Spleen (tissue), 11 donors: ENCODE data around the gene KCTD5. TPM values are rescaled to one million over a fixed set of nuclear protein-coding genes. Genes with fewer than 3 reads are reported as not detected.
A peak's percentile ranks its signal among the peaks of the same experiment; 100 is the strongest.

Experiments used
- DNase-seq: peaks from one replicate; pipeline ENCODE4 v3.0.0-alpha.2; 2020
- H3K27ac ChIP-seq, 8 donors: fragments of 200-600 bp; sonication (generic) in 7 of 8; 1 replicate in 4 of 8; 2 replicates in 4 of 8; pipeline versions ENCODE4 v1.5.0 to v1.8.0; 2016 to 2021; ENCODE audit warnings: inconsistent platforms in 4 of 8, mild to moderate bottlenecking in 4 of 8, moderate library complexity in 1 of 8
- H3K27me3 ChIP-seq, 7 donors: fragments of 200-600 bp; sonication (generic) in 6 of 7; replicated peaks in 1 of 7; 1 replicate in 4 of 7; 2 replicates in 3 of 7; pipeline versions ENCODE4 v1.5.0 to v1.8.0; 2016 to 2021; ENCODE audit warnings: inconsistent platforms in 3 of 7, mild to moderate bottlenecking in 1 of 7
- H3K36me3 ChIP-seq, 6 donors: fragments of 200-600 bp; sonication (generic) in 5 of 6; 1 replicate in 4 of 6; 2 replicates in 2 of 6; pipeline versions ENCODE4 v1.5.0 to v1.8.0; 2016 to 2021; ENCODE audit warnings: inconsistent platforms in 2 of 6
- H3K4me1 ChIP-seq, 6 donors: fragments of 200-600 bp; sonication (generic) in 5 of 6; 1 replicate in 3 of 6; 2 replicates in 3 of 6; pipeline versions ENCODE4 v1.5.0 to v1.8.0; 2016 to 2021; ENCODE audit warnings: inconsistent platforms in 3 of 6
- H3K4me3 ChIP-seq, 8 donors: fragments of 200-600 bp; sonication (generic) in 7 of 8; 1 replicate in 4 of 8; 2 replicates in 4 of 8; pipeline versions ENCODE4 v1.5.0 to v1.8.0; 2016 to 2021; ENCODE audit warnings: inconsistent platforms in 4 of 8, mild to moderate bottlenecking in 4 of 8, moderate library complexity in 2 of 8
- H3K9me3 ChIP-seq, 8 donors: fragments of 200-600 bp; sonication (generic) in 7 of 8; 1 replicate in 4 of 8; 2 replicates in 4 of 8; pipeline versions ENCODE4 v1.5.0 to v1.8.0; 2016 to 2021; ENCODE audit warnings: inconsistent platforms in 4 of 8
- POLR2A ChIP-seq, 3 donors: fragments of 450-650 bp; IDR thresholded peaks; one replicate each; pipeline ENCODE4 v1.5.1; 2017; ENCODE audit warnings: antibody characterized with exemption in 3 of 3, mild to moderate bottlenecking in 1 of 3
- POLR2AphosphoS5 ChIP-seq, 3 donors: sonication (generic); formaldehyde crosslinking; IDR thresholded peaks; one replicate each; pipeline ENCODE4 v1.5.1; 2017; ENCODE audit warnings: antibody characterized with exemption in 3 of 3
- WGBS, 5 donors: extraction: QIAGEN DNeasy Blood & Tissue Kit in 3 of 5; methylation state at CpG; one replicate each; pipeline versions ENCODE4 v1.1.5 to v1.1.7; 2013 to 2018; 5-methylcytosine and 5-hydroxymethylcytosine counted together
- intact Hi-C: fragments of 100-400 bp; cut with DNase I; formaldehyde crosslinking; loops from one replicate; pipeline ENCODE4 v1.15.0; 2023; ENCODE audit warnings: low total_unique reads
- polyA plus RNA-seq, 3 donors: library from polyadenylated mRNA; stranded (reverse); fragments of 200-250 nt; gene quantifications; one replicate each; pipeline ENCODE4 v1.2.1, GENCODE V29; 2013
- total RNA-seq, 7 donors: library from RNA; depleted of rRNA in 3 of 7; stranded (reverse); fragments of >200 nt in 3 of 7; fragmentation: NEBNext Ultra II Directional in 4 of 7; extraction: Animal tissue kit (Norgen Biotek cat#: 25700) in 4 of 7; gene quantifications; one replicate each; pipeline versions ENCODE4 v1.1.0 to v1.2.1, GENCODE V29; 2016 to 2021
- TF ChIP-seq, protein P1 (sequence below), 11 experiments: fragments of 200-600 bp in 7 of 11; fragments of 450-650 bp in 4 of 11; sonication (generic) in 4 of 11; IDR thresholded peaks in 8 of 11; conservative IDR thresholded peaks in 3 of 11; 1 replicate in 7 of 11; 2 replicates in 4 of 11; pipeline versions ENCODE4 v1.4.0 to v1.8.0; 2016 to 2021; ENCODE audit warnings: antibody characterized with exemption in 11 of 11, inconsistent platforms in 4 of 11, mild to moderate bottlenecking in 1 of 11
- donor health status: healthy with polysubstance abuse.
- donor health status: DM: no; HTN: no; CAD: no; lungs with moderate emphysema.
- donor health status: DM: no; HTN: no; CAD: no.
- donor health status: Bipolar disorder and iron deficiency.
- donor health status: healthy.
- donor health status: DM: no; HTN: no; CAD: no.
- donor health status: DM: yes; HTN: yes; CAD: no.

KCTD5 gene
- total and polyA plus RNA-seq, 10 donors, result 13.1 to 32.1 (median 26.5) TPM

DNA sequence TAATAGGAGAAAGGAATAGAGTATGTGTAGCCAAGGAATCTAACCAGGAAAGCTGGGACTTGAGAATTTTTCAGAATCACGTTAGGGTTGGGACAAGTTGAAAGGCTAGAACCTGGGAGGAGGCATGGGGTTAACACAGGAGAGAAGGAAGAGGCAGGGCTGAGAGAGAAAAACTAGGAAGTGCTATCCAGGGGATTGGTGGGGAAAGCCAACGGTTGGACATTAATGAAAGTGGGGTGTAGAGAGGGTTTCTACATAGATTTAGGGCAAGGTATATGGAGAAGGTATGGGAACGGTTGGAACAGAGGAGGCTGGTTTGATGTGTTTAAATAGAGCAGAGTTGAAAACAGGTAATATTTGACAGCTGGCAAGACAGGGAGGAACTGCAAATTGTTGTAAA lies 72.8 kb downstream of the KCTD5 start:
- intact Hi-C loops, result no loop called here
- TF ChIP-seq POLR2AphosphoS5 (IDR thresholded peaks at IDR 0.05) (no peak), POLR2A (IDR thresholded peaks at IDR 0.05) (no peak)
- TF ChIP-seq, protein P1, sequence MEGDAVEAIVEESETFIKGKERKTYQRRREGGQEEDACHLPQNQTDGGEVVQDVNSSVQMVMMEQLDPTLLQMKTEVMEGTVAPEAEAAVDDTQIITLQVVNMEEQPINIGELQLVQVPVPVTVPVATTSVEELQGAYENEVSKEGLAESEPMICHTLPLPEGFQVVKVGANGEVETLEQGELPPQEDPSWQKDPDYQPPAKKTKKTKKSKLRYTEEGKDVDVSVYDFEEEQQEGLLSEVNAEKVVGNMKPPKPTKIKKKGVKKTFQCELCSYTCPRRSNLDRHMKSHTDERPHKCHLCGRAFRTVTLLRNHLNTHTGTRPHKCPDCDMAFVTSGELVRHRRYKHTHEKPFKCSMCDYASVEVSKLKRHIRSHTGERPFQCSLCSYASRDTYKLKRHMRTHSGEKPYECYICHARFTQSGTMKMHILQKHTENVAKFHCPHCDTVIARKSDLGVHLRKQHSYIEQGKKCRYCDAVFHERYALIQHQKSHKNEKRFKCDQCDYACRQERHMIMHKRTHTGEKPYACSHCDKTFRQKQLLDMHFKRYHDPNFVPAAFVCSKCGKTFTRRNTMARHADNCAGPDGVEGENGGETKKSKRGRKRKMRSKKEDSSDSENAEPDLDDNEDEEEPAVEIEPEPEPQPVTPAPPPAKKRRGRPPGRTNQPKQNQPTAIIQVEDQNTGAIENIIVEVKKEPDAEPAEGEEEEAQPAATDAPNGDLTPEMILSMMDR (IDR thresholded peaks at IDR 0.05 in 8 of 11, conservative IDR thresholded peaks at IDR 0.05 in 3 of 11), result no peak
- Histone ChIP-seq H3K27ac (peak overlapping the region in 2 of 8 donors; percentile 5 to 30), H3K27me3 (no peaks in the 10 kb centered on the region), H3K36me3 (peaks cover 3 to 42% (median 34%) of the 10 kb centered on the region in 6 donors), H3K4me3 (peak overlapping the region in 6 of 8 donors; percentile 63 to 97 (median 86)), H3K4me1 (peaks cover 32 to 82% (median 63%) of the 10 kb centered on the region in 6 donors), H3K9me3 (no peaks in the 10 kb centered on the region)
- 21 to 44% (median 26%) methylated on average over 3 of the region's 3 CpGs for WGBS, 5 donors
- DNase-seq, result no peak

DNA sequence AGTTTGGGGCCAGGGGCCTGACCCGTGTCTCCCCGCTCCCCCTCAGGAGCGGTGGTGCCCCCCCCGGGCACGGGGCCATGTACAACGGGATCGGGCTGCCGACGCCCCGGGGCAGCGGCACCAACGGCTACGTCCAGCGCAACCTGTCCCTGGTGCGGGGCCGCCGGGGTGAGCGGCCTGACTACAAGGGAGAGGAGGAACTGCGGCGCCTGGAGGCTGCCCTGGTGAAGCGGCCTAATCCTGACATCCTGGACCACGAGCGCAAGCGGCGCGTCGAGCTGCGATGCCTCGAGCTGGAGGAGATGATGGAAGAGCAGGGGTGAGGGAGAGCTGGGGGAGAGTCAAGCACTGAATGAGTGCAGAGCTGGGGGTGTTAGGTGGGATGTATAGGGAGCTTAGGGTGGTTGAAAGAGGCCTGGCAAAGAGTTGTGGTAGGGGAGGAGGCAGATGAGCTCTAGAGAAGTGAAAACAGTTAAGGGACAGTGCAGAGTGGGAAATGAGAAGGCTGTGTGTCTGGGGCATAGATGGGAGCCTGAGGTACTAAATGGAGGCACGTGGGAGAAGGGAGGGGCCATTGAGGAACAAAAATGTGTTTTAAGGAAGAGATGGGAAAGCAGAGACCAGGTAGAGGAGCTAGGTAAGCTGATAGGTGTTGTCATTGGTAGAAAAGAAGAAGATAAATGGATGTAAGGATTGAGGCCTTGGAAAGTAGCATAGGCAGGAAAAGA lies 74.1 kb downstream of the KCTD5 start:
- H3K36me3 ChIP-seq, result peaks cover 3 to 55% (median 47%) of the 10 kb centered on the region in 6 donors
- DNase-seq, result peak; percentile 74
- TF ChIP-seq POLR2AphosphoS5 (IDR thresholded peaks at IDR 0.05) (peak in 2 of 3 donors; percentile 31 to 64), POLR2A (IDR thresholded peaks at IDR 0.05) (no peak)
- TF ChIP-seq, protein P1 (IDR thresholded peaks at IDR 0.05 in 8 of 11, conservative IDR thresholded peaks at IDR 0.05 in 3 of 11), result no peak
- intact Hi-C loops, result no loop called here
- H3K4me1 ChIP-seq, result peaks cover 32 to 82% (median 58%) of the 10 kb centered on the region in 6 donors
- H3K9me3 ChIP-seq, result no peaks in the 10 kb centered on the region
- 86 to 95% (median 90%) methylated on average over 24 to 30 of the region's 30 CpGs for WGBS, 5 donors
- H3K27me3 ChIP-seq, result no peaks in the 10 kb centered on the region
- H3K27ac ChIP-seq, result peak overlapping the region in 2 of 8 donors; percentile 4 to 30
- peak overlapping the region in 1 of 8 donors; percentile 97 for H3K4me3 ChIP-seq

DNA sequence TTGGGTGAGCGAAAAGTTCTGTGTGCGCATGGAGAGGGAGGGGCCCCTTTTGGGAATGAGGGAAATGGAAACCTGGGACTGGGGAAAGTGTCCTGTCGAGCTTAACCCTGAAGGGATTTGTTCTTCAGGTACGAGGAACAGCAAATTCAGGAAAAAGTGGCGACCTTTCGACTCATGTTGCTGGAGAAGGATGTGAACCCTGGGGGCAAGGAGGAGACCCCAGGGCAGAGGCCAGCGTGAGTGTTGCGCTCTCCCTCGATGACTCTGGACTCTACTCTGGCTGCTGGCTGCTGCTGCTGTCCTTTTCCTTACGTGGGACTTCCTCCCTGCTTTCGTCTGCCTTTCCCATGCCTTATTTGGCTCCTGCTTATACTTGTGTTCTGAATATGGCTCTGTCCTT lies 75.0 kb downstream of the KCTD5 start:
- peak; percentile 27 for DNase-seq
- no peak overlapping the region for H3K27ac ChIP-seq
- TF ChIP-seq POLR2A (IDR thresholded peaks at IDR 0.05) (no peak), POLR2AphosphoS5 (IDR thresholded peaks at IDR 0.05) (peak in 1 of 3 donors; percentile 13)
- H3K9me3 ChIP-seq, result no peaks in the 10 kb centered on the region
- H3K36me3 ChIP-seq, result peaks cover 7 to 64% (median 56%) of the 10 kb centered on the region in 6 donors
- no peaks in the 10 kb centered on the region for H3K27me3 ChIP-seq
- 77 to 85% (median 81%) methylated on average over 11 of the region's 11 CpGs for WGBS, 5 donors
- H3K4me1 ChIP-seq, result peaks cover 29 to 76% (median 52%) of the 10 kb centered on the region in 6 donors
- intact Hi-C loops, result no loop called here
- H3K4me3 ChIP-seq, result no peak overlapping the region

Other genes starting within 250 kb of the KCTD5 start
- 1 to 10 TPM in 5 of 7 donors, under 1 TPM in 2; 0.73 to 2.7 (median 1.4) TPM for gene TEDC2, start 222.4 kb upstream of the KCTD5 start, total RNA-seq
- 1 to 10 TPM; 1.8 to 2.7 (median 2.5) TPM for gene TEDC2, start 222.4 kb upstream of the KCTD5 start, polyA plus RNA-seq
- under 1 TPM in 3 of 7 donors, not detected in 4; 0.13 to 0.28 (median 0.23) TPM for gene NTN3, start 211.2 kb upstream of the KCTD5 start, total RNA-seq
- gene NTN3, start 211.2 kb upstream of the KCTD5 start, polyA plus RNA-seq, result under 1 TPM in 2 of 3 donors, not detected in 1; 0.03 to 0.06 TPM
- 10 to 100 TPM in 6 of 7 donors, 1 to 10 TPM in 1; 9.7 to 15.3 (median 12.8) TPM for gene TBC1D24, start 207.4 kb upstream of the KCTD5 start, total RNA-seq
- 1 to 10 TPM; 2.2 to 5.1 (median 2.2) TPM for gene TBC1D24, start 207.4 kb upstream of the KCTD5 start, polyA plus RNA-seq
- gene ATP6V0C, start 168.6 kb upstream of the KCTD5 start, total RNA-seq, result 100 to 1,000 TPM in 4 of 7 donors, 10 to 100 TPM in 3; 82.3 to 199 (median 156) TPM
- gene ATP6V0C, start 168.6 kb upstream of the KCTD5 start, polyA plus RNA-seq, result 100 to 1,000 TPM in 1 of 3 donors, 10 to 100 TPM in 2; 64.5 to 125 (median 99.7) TPM
- 10 to 100 TPM; 59.9 to 94.0 (median 70.9) TPM for gene AMDHD2, start 162.2 kb upstream of the KCTD5 start, total RNA-seq
- 10 to 100 TPM; 37.8 to 72.0 (median 38.5) TPM for gene AMDHD2, start 162.2 kb upstream of the KCTD5 start, polyA plus RNA-seq
- under 1 TPM in 2 of 7 donors, not detected in 5; 0.37 to 0.97 TPM for gene CEMP1, start 151.1 kb upstream of the KCTD5 start, total RNA-seq
- gene CEMP1, start 151.1 kb upstream of the KCTD5 start, polyA plus RNA-seq, result 1 to 10 TPM in 1 of 3 donors, under 1 TPM in 2; 0.70 to 1.5 (median 0.74) TPM
- 10 to 100 TPM; 39.5 to 74.5 (median 56.8) TPM for gene PDPK1, start 144.5 kb upstream of the KCTD5 start, total RNA-seq
- 10 to 100 TPM in 1 of 3 donors, 1 to 10 TPM in 2; 6.2 to 15.5 (median 6.2) TPM for gene PDPK1, start 144.5 kb upstream of the KCTD5 start, polyA plus RNA-seq
- 1 to 10 TPM in 6 of 7 donors, under 1 TPM in 1; 0.84 to 2.1 (median 1.2) TPM for gene PRSS27, start 37.7 kb downstream of the KCTD5 start, total RNA-seq
- 1 to 10 TPM; 1.2 to 1.5 (median 1.2) TPM for gene PRSS27, start 37.7 kb downstream of the KCTD5 start, polyA plus RNA-seq
- gene SRRM2, start 70.1 kb downstream of the KCTD5 start, total RNA-seq, result 100 to 1,000 TPM; 590 to 922 (median 875) TPM
- gene SRRM2, start 70.1 kb downstream of the KCTD5 start, polyA plus RNA-seq, result 1,000 to 10,000 TPM in 1 of 3 donors, 100 to 1,000 TPM in 2; 239 to 1,169 (median 672) TPM
- 100 to 1,000 TPM; 128 to 467 (median 134) TPM for gene ELOB, start 94.8 kb downstream of the KCTD5 start, total RNA-seq
- 100 to 1,000 TPM; 233 to 378 (median 247) TPM for gene ELOB, start 94.8 kb downstream of the KCTD5 start, polyA plus RNA-seq
- under 1 TPM in 2 of 7 donors, not detected in 5; 0.32 to 0.67 TPM for gene PRSS33, start 105.0 kb downstream of the KCTD5 start, total RNA-seq
- gene PRSS33, start 105.0 kb downstream of the KCTD5 start, polyA plus RNA-seq, result under 1 TPM in 1 of 3 donors, not detected in 2; 0.03 TPM
- gene PRSS41, start 115.9 kb downstream of the KCTD5 start, total RNA-seq, result not detected
- not detected for gene PRSS41, start 115.9 kb downstream of the KCTD5 start, polyA plus RNA-seq
- 1 to 10 TPM in 6 of 7 donors, under 1 TPM in 1; 0.81 to 4.9 (median 1.5) TPM for gene PRSS21, start 134.7 kb downstream of the KCTD5 start, total RNA-seq
- gene PRSS21, start 134.7 kb downstream of the KCTD5 start, polyA plus RNA-seq, result 1 to 10 TPM in 2 of 3 donors, under 1 TPM in 1; 0.49 to 3.4 (median 1.8) TPM
- 1 to 10 TPM in 5 of 7 donors, under 1 TPM in 1, not detected in 1; 0.79 to 3.8 (median 1.5) TPM for gene ZG16B, start 147.8 kb downstream of the KCTD5 start, total RNA-seq
- gene ZG16B, start 147.8 kb downstream of the KCTD5 start, polyA plus RNA-seq, result 1 to 10 TPM in 2 of 3 donors, under 1 TPM in 1; 0.73 to 1.6 (median 1.5) TPM
- gene PRSS22, start 175.6 kb downstream of the KCTD5 start, total RNA-seq, result under 1 TPM in 1 of 7 donors, not detected in 6; 0.60 TPM
- gene PRSS22, start 175.6 kb downstream of the KCTD5 start, polyA plus RNA-seq, result under 1 TPM in 2 of 3 donors, not detected in 1; 0.19 to 0.33 TPM
- gene FLYWCH2, start 200.7 kb downstream of the KCTD5 start, total RNA-seq, result 10 to 100 TPM; 27.5 to 98.6 (median 48.4) TPM
- 10 to 100 TPM; 31.6 to 62.6 (median 49.5) TPM for gene FLYWCH2, start 200.7 kb downstream of the KCTD5 start, polyA plus RNA-seq
- gene FLYWCH1, start 229.4 kb downstream of the KCTD5 start, total RNA-seq, result 10 to 100 TPM; 34.8 to 79.3 (median 57.0) TPM
- 10 to 100 TPM; 14.0 to 47.0 (median 43.9) TPM for gene FLYWCH1, start 229.4 kb downstream of the KCTD5 start, polyA plus RNA-seq